ENCODE data around the gene TIMM10.

GRCh38 chr11:57512646-57513451 is 17.7 kb downstream of the TIMM10 start:
- TF ChIP-seq CTCF (IDR thresholded peaks at IDR 0.05; ENCODE audit: low read depth, low read length, missing input control), result no peak
- no peak for TF ChIP-seq FOXA1 (IDR thresholded peaks at IDR 0.05)
- TF ChIP-seq RAD21 (IDR thresholded peaks at IDR 0.05), result no peak
- TF ChIP-seq MAX (IDR thresholded peaks at IDR 0.05), result no peak
- no peak for TF ChIP-seq SP1 (IDR thresholded peaks at IDR 0.05)
- TF ChIP-seq TAF1 (conservative IDR thresholded peaks at IDR 0.05), result no peak
- no peak for TF ChIP-seq JUND (IDR thresholded peaks at IDR 0.05)
- TF ChIP-seq EGR1 (IDR thresholded peaks at IDR 0.05; ENCODE audit: low read depth in 2 of 2), result no peak
